ENCODE measurements around the gene CDK5RAP3.

CDK5RAP3 gene

DNA sequence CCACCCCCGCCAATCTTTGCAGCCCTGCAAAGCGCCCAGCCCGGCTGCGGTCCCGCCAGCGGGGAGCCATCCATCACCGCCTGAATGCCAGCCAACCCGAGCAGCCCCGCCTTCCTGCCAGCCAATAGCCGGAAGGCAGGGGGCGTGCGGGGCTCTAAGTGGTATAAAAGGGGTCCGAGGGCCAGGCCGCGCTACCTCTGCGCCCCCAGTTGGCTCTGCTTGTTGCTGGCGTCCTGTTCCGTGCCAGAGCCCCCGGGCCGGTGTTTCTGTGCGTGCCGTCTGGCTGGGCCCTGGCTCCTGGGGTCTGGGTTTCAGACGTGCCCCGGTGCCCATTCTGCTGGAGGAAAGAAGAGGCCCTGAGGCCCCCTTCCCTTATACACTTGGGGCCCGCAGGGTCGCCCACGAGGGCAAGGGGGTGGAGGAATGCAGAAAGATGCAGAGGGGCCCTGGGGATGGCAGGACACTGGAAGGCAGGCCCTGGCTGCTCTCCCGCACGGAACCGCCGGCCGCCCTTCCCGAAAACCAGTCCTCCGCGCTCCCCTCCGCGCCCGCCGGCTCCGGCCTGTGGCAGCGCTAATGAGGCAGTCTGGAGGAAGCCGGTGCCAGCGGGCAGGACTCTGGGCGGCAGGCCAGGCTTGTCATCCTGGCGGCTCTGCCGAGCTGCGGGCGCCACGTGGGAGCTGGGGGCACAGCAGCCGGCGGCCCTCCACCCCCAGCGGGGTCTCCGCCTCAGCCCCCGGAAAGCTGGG is 52.7 kb downstream of the CDK5RAP3 start:
- H3K4me2 ChIP-seq, result peak overlapping the region; percentile 60
- peak overlapping the region; percentile 28; the same call in 1 of the 2 replicates for H3K27ac ChIP-seq

DNA sequence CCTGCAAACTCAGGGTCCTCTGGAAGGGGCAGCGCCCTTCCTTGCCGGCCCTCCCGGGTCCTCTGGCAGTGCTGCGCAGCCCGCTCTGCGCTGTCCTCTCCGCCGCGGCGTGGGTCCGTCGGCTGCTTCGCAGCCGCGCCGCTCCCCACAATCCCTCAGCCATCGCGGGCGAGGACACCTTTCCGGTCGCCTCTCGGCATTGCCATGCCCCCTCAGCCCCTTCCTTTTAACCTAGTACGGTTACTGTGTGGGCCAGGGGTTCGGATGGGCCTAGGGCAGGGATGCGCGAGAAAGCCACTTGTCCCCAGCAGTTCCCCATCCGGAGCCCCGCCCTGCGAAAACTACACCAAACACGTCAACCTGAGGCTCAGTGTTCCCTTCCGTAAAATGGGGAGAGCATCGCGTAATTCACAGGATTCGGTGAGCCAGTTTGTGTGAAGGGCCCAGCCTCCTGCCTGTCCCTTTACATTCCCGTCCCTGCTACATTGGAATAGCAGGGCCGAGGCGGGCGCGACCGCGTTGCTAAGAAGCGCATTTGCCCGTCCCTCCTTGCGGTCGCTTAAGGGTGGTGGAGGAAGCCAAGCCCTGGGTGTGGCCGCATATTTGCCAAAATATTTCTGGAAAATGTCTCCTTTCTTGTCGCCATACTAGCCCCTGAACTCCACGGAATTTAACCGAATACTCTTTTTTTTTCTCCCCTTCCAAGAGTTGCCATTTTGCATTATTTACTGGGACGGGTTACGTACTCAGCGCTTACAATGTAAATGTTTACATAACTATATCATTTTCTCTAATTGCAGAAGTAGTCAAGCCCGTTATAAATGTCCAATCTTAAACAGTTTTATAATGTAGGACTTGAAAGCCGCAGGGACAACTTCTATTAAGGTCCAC is 53.5 kb downstream of the CDK5RAP3 start:
- Histone ChIP-seq H3K27me3 (ENCODE audit: insufficient read depth, low read depth) (no peaks in the 10 kb centered on the region), H3K27ac (peak overlapping the region; percentile 28; the same call in 1 of the 2 replicates), H3K4me3 (IDR thresholded peaks at IDR 0.05; ENCODE audit: insufficient read depth, low read depth, low read length) (no peak overlapping the region), H3K9ac (peak overlapping the region; percentile 53; the same call in 1 of the 2 replicates), H2AFZ (ENCODE audit: low read depth) (peak overlapping the region; percentile 93), H3K79me2 (ENCODE audit: insufficient read depth, low read depth) (no peaks in the 10 kb centered on the region), H3K4me2 (peak overlapping the region; percentile 60), H3K4me1 (ENCODE audit: low read depth, poor library complexity, severe bottlenecking) (peaks cover 28% of the 10 kb centered on the region), H3K36me3 (ENCODE audit: insufficient read depth) (no peaks in the 10 kb centered on the region), H4K20me1 (ENCODE audit: insufficient read depth) (no peaks in the 10 kb centered on the region)
- TF ChIP-seq, protein P1, sequence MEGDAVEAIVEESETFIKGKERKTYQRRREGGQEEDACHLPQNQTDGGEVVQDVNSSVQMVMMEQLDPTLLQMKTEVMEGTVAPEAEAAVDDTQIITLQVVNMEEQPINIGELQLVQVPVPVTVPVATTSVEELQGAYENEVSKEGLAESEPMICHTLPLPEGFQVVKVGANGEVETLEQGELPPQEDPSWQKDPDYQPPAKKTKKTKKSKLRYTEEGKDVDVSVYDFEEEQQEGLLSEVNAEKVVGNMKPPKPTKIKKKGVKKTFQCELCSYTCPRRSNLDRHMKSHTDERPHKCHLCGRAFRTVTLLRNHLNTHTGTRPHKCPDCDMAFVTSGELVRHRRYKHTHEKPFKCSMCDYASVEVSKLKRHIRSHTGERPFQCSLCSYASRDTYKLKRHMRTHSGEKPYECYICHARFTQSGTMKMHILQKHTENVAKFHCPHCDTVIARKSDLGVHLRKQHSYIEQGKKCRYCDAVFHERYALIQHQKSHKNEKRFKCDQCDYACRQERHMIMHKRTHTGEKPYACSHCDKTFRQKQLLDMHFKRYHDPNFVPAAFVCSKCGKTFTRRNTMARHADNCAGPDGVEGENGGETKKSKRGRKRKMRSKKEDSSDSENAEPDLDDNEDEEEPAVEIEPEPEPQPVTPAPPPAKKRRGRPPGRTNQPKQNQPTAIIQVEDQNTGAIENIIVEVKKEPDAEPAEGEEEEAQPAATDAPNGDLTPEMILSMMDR (conservative IDR thresholded peaks at IDR 0.05; ENCODE audit: low read depth, low read length), result no peak

More for the DNA sequence above, 52.7 kb downstream of the CDK5RAP3 start:
- H3K79me2 ChIP-seq (ENCODE audit: insufficient read depth, low read depth), result no peaks in the 10 kb centered on the region
- peak overlapping the region; percentile 93 for H2AFZ ChIP-seq (ENCODE audit: low read depth)
- TF ChIP-seq, protein P1 (conservative IDR thresholded peaks at IDR 0.05; ENCODE audit: low read depth, low read length), result peak; percentile 52
- H3K27me3 ChIP-seq (ENCODE audit: insufficient read depth, low read depth), result no peaks in the 10 kb centered on the region
- no peaks in the 10 kb centered on the region for H4K20me1 ChIP-seq (ENCODE audit: insufficient read depth)
- peak overlapping the region; percentile 53; the same call in 1 of the 2 replicates for H3K9ac ChIP-seq
- H3K36me3 ChIP-seq (ENCODE audit: insufficient read depth), result no peaks in the 10 kb centered on the region
- H3K4me1 ChIP-seq (ENCODE audit: low read depth, poor library complexity, severe bottlenecking), result peaks cover 30% of the 10 kb centered on the region
- no peak overlapping the region for H3K4me3 ChIP-seq (IDR thresholded peaks at IDR 0.05; ENCODE audit: insufficient read depth, low read depth, low read length)

DNA sequence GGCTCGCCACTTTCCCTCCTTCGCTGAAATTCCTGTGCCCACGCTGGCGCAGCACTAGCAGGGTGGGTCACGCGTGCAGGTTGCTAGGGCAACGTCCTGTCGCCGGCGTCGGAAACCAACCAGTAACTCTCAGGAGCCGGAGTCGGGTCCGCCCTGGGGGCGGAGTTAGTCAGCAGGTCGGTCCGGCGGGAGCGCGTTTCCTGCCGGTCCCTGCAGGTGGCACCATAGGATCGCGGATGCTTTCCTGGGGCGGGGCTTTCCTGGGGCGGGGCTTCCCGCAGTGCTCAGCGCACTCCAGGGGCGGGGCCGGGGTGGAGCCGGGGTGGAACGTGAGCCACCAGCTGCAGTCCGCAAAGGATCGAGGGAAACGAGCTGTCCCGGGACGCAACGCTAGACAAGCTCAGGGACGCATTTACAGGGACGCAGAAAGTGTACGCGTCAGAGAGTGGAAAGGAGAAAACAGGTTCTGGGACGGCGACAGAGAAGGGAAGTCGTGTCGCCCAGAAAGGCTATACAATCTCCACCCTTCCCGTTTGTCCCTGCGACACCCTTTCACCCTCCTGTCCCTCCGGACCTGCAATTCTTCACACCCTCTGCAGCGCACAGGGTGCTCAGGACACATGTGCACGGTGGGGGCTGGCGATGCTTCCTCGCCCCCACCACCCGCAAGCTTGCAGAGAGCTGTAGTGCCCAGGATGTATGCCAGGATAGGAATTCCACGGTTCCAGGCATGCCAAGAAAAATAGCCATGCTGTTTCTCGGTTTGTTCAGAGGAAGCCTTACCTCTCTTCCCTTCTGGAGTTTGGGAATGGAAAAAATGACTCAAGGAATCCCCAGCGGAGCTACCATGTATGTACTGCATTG is 54.4 kb downstream of the CDK5RAP3 start:
- Histone ChIP-seq H4K20me1 (ENCODE audit: insufficient read depth) (no peaks in the 10 kb centered on the region), H3K27me3 (ENCODE audit: insufficient read depth, low read depth) (no peaks in the 10 kb centered on the region), H3K79me2 (ENCODE audit: insufficient read depth, low read depth) (no peaks in the 10 kb centered on the region), H3K4me1 (ENCODE audit: low read depth, poor library complexity, severe bottlenecking) (peaks cover 28% of the 10 kb centered on the region), H3K27ac (no peak overlapping the region; the same call in 1 of the 2 replicates), H3K36me3 (ENCODE audit: insufficient read depth) (no peaks in the 10 kb centered on the region), H3K4me3 (IDR thresholded peaks at IDR 0.05; ENCODE audit: insufficient read depth, low read depth, low read length) (no peak overlapping the region), H3K9ac (no peak overlapping the region), H3K4me2 (peak overlapping the region; percentile 85), H2AFZ (ENCODE audit: low read depth) (peak overlapping the region; percentile 93)
- TF ChIP-seq, protein P1 (conservative IDR thresholded peaks at IDR 0.05; ENCODE audit: low read depth, low read length), result peak; percentile 64

All from KMS-11 (cell line).